A549 (cell line): ENCODE results near the gene FSIP2. TPM values are rescaled to one million over a fixed set of nuclear protein-coding genes. Genes with fewer than 3 reads are reported as not detected.

ENCODE experiments used
- ATAC-seq, 2 experiments: fragments of 200-7000 bp in 1 of 2; fragments of >200 bp in 1 of 2; cut with Nextera tagmentation in 1 of 2; cut with Tn5 transposase in 1 of 2; 3 replicates each; pipeline versions ENCODE4 v1.8.0 to v1.9.1; 2018 to 2020; ENCODE audit warnings: mild to moderate bottlenecking in 1 of 2, moderate library complexity in 1 of 2
- CTCF ChIA-PET: fragments of 300-600 bp; sonication (Branson Sonifier 250); formaldehyde crosslinking; extraction: SDS; loops from one replicate; lab custom pipeline; 2021; ENCODE audit warnings: antibody characterized with exemption, inconsistent platforms; lab: Yijun Ruan, JAX
- POLR2A ChIA-PET: fragments of 350-600 bp; formaldehyde crosslinking; extraction: SDS; loops from one replicate; lab custom pipeline; 2021; ENCODE audit warnings: antibody characterized with exemption, inconsistent platforms; lab: Yijun Ruan, JAX
- DNase-seq, 2 experiments: peaks; one replicate each; pipeline versions ENCODE4 v3.0.0 to v3.0.0-alpha.2; 2011 to 2016; ENCODE audit warnings: low read depth in 1 of 2, low spot score in 1 of 2
- FAIRE-seq: peaks from 2 replicates; lab custom pipeline; 2011; peaks lifted over from hg19 to GRCh38; lab: Jason Lieb, UNC
- H3K27ac ChIP-seq, 2 experiments: fragments of >200 bp; sonication (Bioruptor Twin); formaldehyde crosslinking; 3 replicates each; pipeline ENCODE4 v1.5.1; 2016 to 2017
- H3K4me1 ChIP-seq: fragments of >200 bp; sonication (Bioruptor Twin); formaldehyde crosslinking; 3 replicates; pipeline ENCODE4 v1.6.1; 2016
- H3K4me2 ChIP-seq: fragments of >200 bp; sonication (Bioruptor Twin); formaldehyde crosslinking; 3 replicates; pipeline ENCODE4 v1.6.1; 2016
- H3K4me3 ChIP-seq: fragments of >200 bp; sonication (Bioruptor Twin); formaldehyde crosslinking; 3 replicates; pipeline ENCODE4 v1.5.1; 2016
- H3K9me3 ChIP-seq: fragments of >200 bp; sonication (Bioruptor Twin); formaldehyde crosslinking; 3 replicates; pipeline ENCODE4 v1.6.1; 2016
- BCL3 ChIP-seq: fragments of >200 bp; sonication (Bioruptor Twin); formaldehyde crosslinking; IDR thresholded peaks from 3 replicates; pipeline ENCODE4 v1.6.1; 2016
- BHLHE40 ChIP-seq: IDR thresholded peaks from 2 replicates; pipeline ENCODE4 v1.6.1; 2012; ENCODE audit warnings: low read depth, low read length, inconsistent platforms
- CBX8 ChIP-seq: fragments of 200-600 bp; sonication (generic); IDR thresholded peaks from 2 replicates; pipeline ENCODE4 v1.6.1; 2016
- CEBPB ChIP-seq, 2 experiments: fragments of >200 bp in 1 of 2; sonication (Bioruptor Twin) in 1 of 2; formaldehyde crosslinking in 1 of 2; IDR thresholded peaks; 2 replicates each; pipeline ENCODE4 v1.6.1; 2012 to 2016
- CHD2 ChIP-seq: fragments of 150-350 bp; IDR thresholded peaks from 2 replicates; pipeline ENCODE4 v1.6.1; 2014; ENCODE audit warnings: low read length; ENCODE audit not compliant: partially characterized antibody
- CHD4 ChIP-seq: fragments of 200-600 bp; sonication (generic); IDR thresholded peaks from 2 replicates; pipeline ENCODE4 v1.6.1; 2016; ENCODE audit warnings: antibody characterized with exemption, mild to moderate bottlenecking, borderline replicate concordance
- CTCF ChIP-seq: fragments of >200 bp; sonication (Bioruptor Twin); formaldehyde crosslinking; IDR thresholded peaks from 3 replicates; pipeline ENCODE4 v1.5.1; 2016
- E2F6 ChIP-seq: IDR thresholded peaks from 2 replicates; pipeline ENCODE4 v1.6.1; 2012; ENCODE audit warnings: low read depth, borderline replicate concordance
- EHF ChIP-seq: fragments of 250-450 bp; sonication (Bioruptor Pico); IDR thresholded peaks from 2 replicates; pipeline ENCODE4 v1.5.0; 2020; ENCODE audit warnings: mild to moderate bottlenecking
- EP300 ChIP-seq, 2 experiments: fragments of >200 bp; sonication (Bioruptor Twin); formaldehyde crosslinking; IDR thresholded peaks; 2 replicates in 1 of 2; 3 replicates in 1 of 2; pipeline ENCODE4 v1.6.1; 2016 to 2017
- ESRRA ChIP-seq: fragments of 150-350 bp; IDR thresholded peaks from 2 replicates; pipeline ENCODE4 v1.6.1; 2014; ENCODE audit warnings: mild to moderate bottlenecking, low read length, borderline replicate concordance
- HDAC2 ChIP-seq: fragments of 200-600 bp; sonication (generic); IDR thresholded peaks from 2 replicates; pipeline ENCODE4 v1.6.1; 2016
- HES2 ChIP-seq: fragments of >200 bp; sonication (Bioruptor Twin); formaldehyde crosslinking; IDR thresholded peaks from 2 replicates; pipeline ENCODE4 v1.6.1; 2016
- HEYL ChIP-seq: fragments of 250-450 bp; sonication (Bioruptor Pico); IDR thresholded peaks from 2 replicates; pipeline ENCODE4 v1.8.0; 2021; ENCODE audit warnings: mild to moderate bottlenecking, moderate library complexity
- HOXA7 ChIP-seq: fragments of 250-450 bp; sonication (Bioruptor Pico); IDR thresholded peaks from 2 replicates; pipeline ENCODE4 v1.5.0; 2020; ENCODE audit warnings: mild to moderate bottlenecking, moderate library complexity
- HOXB13 ChIP-seq: fragments of 250-450 bp; sonication (Bioruptor Pico); IDR thresholded peaks from 2 replicates; pipeline ENCODE4 v1.5.0; 2020; ENCODE audit warnings: low read depth, mild to moderate bottlenecking, moderate library complexity
- JUN ChIP-seq, 2 experiments: fragments of >200 bp; sonication (Bioruptor Twin); formaldehyde crosslinking; IDR thresholded peaks; 2 replicates in 1 of 2; 3 replicates in 1 of 2; pipeline ENCODE4 v1.6.1; 2016 to 2017
- KDM5A ChIP-seq: fragments of 200-600 bp; sonication (generic); IDR thresholded peaks from 2 replicates; pipeline ENCODE4 v1.6.1; 2016; ENCODE audit warnings: antibody characterized with exemption, mild to moderate bottlenecking
- MAFK ChIP-seq: fragments of 450-650 bp; IDR thresholded peaks from 2 replicates; pipeline ENCODE4 v1.6.1; 2014; ENCODE audit not compliant: partially characterized antibody
- MAZ ChIP-seq: fragments of 150-350 bp; IDR thresholded peaks from 2 replicates; pipeline ENCODE4 v1.6.1; 2014; ENCODE audit warnings: antibody characterized with exemption, low read depth, low read length, borderline replicate concordance
- NFE2L2 ChIP-seq: fragments of 150-350 bp; conservative IDR thresholded peaks from 2 replicates; pipeline ENCODE4 v1.6.1; 2014; ENCODE audit warnings: low read length
- POLR2A ChIP-seq: IDR thresholded peaks from 2 replicates; pipeline ENCODE4 v1.6.1; 2012; ENCODE audit warnings: mild to moderate bottlenecking, low read length
- POLR2AphosphoS2 ChIP-seq: conservative IDR thresholded peaks from 2 replicates; pipeline ENCODE4 v1.6.1; 2012; ENCODE audit warnings: low read length, improper control_type of control experiment, inconsistent platforms
- RAD21 ChIP-seq, 2 experiments: fragments of >200 bp in 1 of 2; sonication (Bioruptor Twin) in 1 of 2; formaldehyde crosslinking in 1 of 2; IDR thresholded peaks in 1 of 2; conservative IDR thresholded peaks in 1 of 2; 2 replicates in 1 of 2; 3 replicates in 1 of 2; pipeline ENCODE4 v1.6.1; 2012 to 2018; ENCODE audit warnings: inconsistent platforms in 1 of 2
- TFCP2L1 ChIP-seq: fragments of 250-450 bp; sonication (Bioruptor Pico); IDR thresholded peaks from 2 replicates; pipeline ENCODE4 v1.5.0; 2021; ENCODE audit warnings: mild to moderate bottlenecking
- USF2 ChIP-seq: fragments of 450-650 bp; IDR thresholded peaks from 2 replicates; pipeline ENCODE4 v1.6.1; 2014; ENCODE audit warnings: antibody characterized with exemption
- ZC3H11A ChIP-seq: fragments of 450-650 bp; IDR thresholded peaks from 2 replicates; pipeline ENCODE4 v1.6.1; 2014; ENCODE audit warnings: antibody characterized with exemption, mild to moderate bottlenecking
- ZFP36 ChIP-seq: fragments of 450-650 bp; IDR thresholded peaks from 2 replicates; pipeline ENCODE4 v1.6.1; 2014; ENCODE audit warnings: borderline replicate concordance; ENCODE audit not compliant: partially characterized antibody
- ZNF302 ChIP-seq: fragments of 250-450 bp; sonication (Bioruptor Pico); IDR thresholded peaks from 2 replicates; pipeline ENCODE4 v1.9.0; 2021; ENCODE audit warnings: inconsistent platforms, mild to moderate bottlenecking, moderate library complexity
- ZSCAN20 ChIP-seq: fragments of 250-450 bp; sonication (Bioruptor Pico); IDR thresholded peaks from 2 replicates; pipeline ENCODE4 v1.8.0; 2022; ENCODE audit warnings: mild to moderate bottlenecking, moderate library complexity
- WGBS: methylation state at CpG from one replicate; pipeline ENCODE4 v1.1.6; 2017; ENCODE audit errors: missing lambda C conversion rate; 5-methylcytosine and 5-hydroxymethylcytosine counted together
- polyA plus RNA-seq, 4 experiments: library from polyadenylated mRNA; depleted of rRNA in 3 of 4; stranded (reverse); fragments of >200 nt; fragmentation: RNase III in 1 of 4; extraction: RNeasy Plus Mini Kit Qiagen cat#74134 plus additional on column Dnase treatment in 1 of 4; gene quantifications; 2 replicates in 3 of 4; 3 replicates in 1 of 4; pipeline ENCODE4 v1.2.3, GENCODE V29; 2011 to 2017

The FSIP2 gene
- polyA plus RNA-seq, 2 of the 4 experiments (the other 2 are of a cell fraction) = 0.01 TPM; not detected in 1

- TF ChIP-seq HOXB13 (CRISPR knock-in tag) = no peak
- no peak for TF ChIP-seq POLR2AphosphoS2
- no peak for TF ChIP-seq CHD2
- no peak for TF ChIP-seq TFCP2L1 (CRISPR knock-in tag)
Observed at GRCh38 chr2:185811580-185811979, 73.0 kb downstream of the FSIP2 start (continued).

GRCh38 chr2:185813707-185814106 is 75.1 kb downstream of the FSIP2 start:
- POLR2A ChIA-PET = no interaction called here
- 5% methylated on average over 2 of the region's 2 CpGs for WGBS
- Histone ChIP-seq H3K9me3 (no peaks in the 10 kb centered on the region; the same call in 2 of the 3 replicates), H3K4me3 (no peak overlapping the region), H3K4me2 (no peak overlapping the region), H3K27ac (no peak overlapping the region), H3K4me1 (no peaks in the 10 kb centered on the region)
- CTCF ChIA-PET = no interaction called here
- FAIRE-seq = no peak
- TF ChIP-seq HDAC2 (no peak), ZSCAN20 (CRISPR knock-in tag) (no peak), CHD4 (no peak), BHLHE40 (no peak), ZNF302 (CRISPR knock-in tag) (no peak), HOXA7 (CRISPR knock-in tag) (no peak), EP300 (IDR thresholded peaks at IDR 0.05) (no peak), BCL3 (no peak), ZC3H11A (no peak), MAZ (no peak), POLR2A (no peak), ZFP36 (no peak), CTCF (no peak), USF2 (no peak), ESRRA (no peak), E2F6 (no peak), EHF (CRISPR knock-in tag) (no peak), MAFK (no peak), CEBPB (IDR thresholded peaks at IDR 0.05) (no peak)
- no peak for ATAC-seq
- no peak for DNase-seq

- H3K4me3 ChIP-seq = no peak overlapping the region
- H3K9me3 ChIP-seq = no peaks in the 10 kb centered on the region; the same call in 2 of the 3 replicates
- ChIA-PET POLR2A (no interaction called here), CTCF (no interaction called here)
- H3K27ac ChIP-seq = no peak overlapping the region
- TF ChIP-seq MAFK = no peak
- TF ChIP-seq EHF (CRISPR knock-in tag) = no peak
- TF ChIP-seq ZNF302 (CRISPR knock-in tag) = no peak
- TF ChIP-seq CEBPB (IDR thresholded peaks at IDR 0.05) = no peak
- no peak for TF ChIP-seq CHD2
- TF ChIP-seq HEYL (CRISPR knock-in tag) = no peak
- no peak for TF ChIP-seq JUN (IDR thresholded peaks at IDR 0.05)
- no peak for TF ChIP-seq CBX8
- no peak for TF ChIP-seq HES2
- no peak for TF ChIP-seq RAD21 (conservative IDR thresholded peaks at IDR 0.05 in 1 of 2, IDR thresholded peaks at IDR 0.05 in 1 of 2)
- no peak for TF ChIP-seq KDM5A
- no peak for TF ChIP-seq NFE2L2
- DNase-seq (no peak), ATAC-seq (no peak), FAIRE-seq (no peak)
- no peaks in the 10 kb centered on the region for H3K4me1 ChIP-seq
- H3K4me2 ChIP-seq = no peak overlapping the region
Observed at GRCh38 chr2:185817991-185818390, 79.4 kb downstream of the FSIP2 start.
